ENCODE data around the gene PAM16.
"Not testable (repeated sequence)": the region's sequence is repeated elsewhere in the genome, so short reads cannot be mapped to it uniquely, and the experiment has no call there.

The PAM16 gene

GRCh38 chr16:4342866-4343744, 8.0 kb downstream of the PAM16 start:
- Mint-ChIP-seq H3K9me3 (no peaks in the 10 kb centered on the region), H3K36me3 (peaks cover 13 to 20% of the 10 kb centered on the region in 2 donors), H3K4me3 (no peak overlapping the region), H3K27me3 (no peaks in the 10 kb centered on the region), H3K27ac (no peak overlapping the region), H3K4me1 (peaks cover 10 to 11% of the 10 kb centered on the region in 2 donors)
- DNase-seq (no peak), ATAC-seq (replicated peaks) (no peak)

- no peaks in the 10 kb centered on the region for H3K27me3 Mint-ChIP-seq
- H3K36me3 Mint-ChIP-seq = peaks cover 13 to 17% of the 10 kb centered on the region in 2 donors
- no peak for DNase-seq
- peaks cover 0 to 5% of the 10 kb centered on the region in 2 donors for H3K4me1 Mint-ChIP-seq
- H3K27ac Mint-ChIP-seq = no peak overlapping the region
- no peaks in the 10 kb centered on the region for H3K9me3 Mint-ChIP-seq
- H3K4me3 Mint-ChIP-seq = no peak overlapping the region
- ATAC-seq (replicated peaks) = no peak
Measured at GRCh38 chr16:4341250-4341649, 9.9 kb downstream of the PAM16 start.

GRCh38 chr16:4340443-4340842, 10.7 kb downstream of the PAM16 start:
- no peak for ATAC-seq (replicated peaks)
- peaks cover 0 to 5% of the 10 kb centered on the region in 2 donors for H3K4me1 Mint-ChIP-seq
- H3K9me3 Mint-ChIP-seq = no peaks in the 10 kb centered on the region
- H3K27me3 Mint-ChIP-seq = no peaks in the 10 kb centered on the region
- H3K27ac Mint-ChIP-seq = no peak overlapping the region
- DNase-seq = no peak
- H3K36me3 Mint-ChIP-seq = peaks cover 13 to 17% of the 10 kb centered on the region in 2 donors
- no peak overlapping the region for H3K4me3 Mint-ChIP-seq

GRCh38 chr16:4339909-4340308, 11.2 kb downstream of the PAM16 start:
- no peak for ATAC-seq (replicated peaks)
- Mint-ChIP-seq H3K36me3 (peaks cover 12 to 16% of the 10 kb centered on the region in 2 donors), H3K9me3 (no peaks in the 10 kb centered on the region)

GRCh38 chr16:4339455-4339854, 11.7 kb downstream of the PAM16 start:
- H3K27ac Mint-ChIP-seq = no peak overlapping the region
- no peak overlapping the region for H3K4me3 Mint-ChIP-seq
- H3K27me3 Mint-ChIP-seq = no peaks in the 10 kb centered on the region

More at GRCh38 chr16:4339909-4340308, 11.2 kb downstream of the PAM16 start:
- Mint-ChIP-seq H3K27me3 (no peaks in the 10 kb centered on the region), H3K27ac (no peak overlapping the region), H3K4me3 (no peak overlapping the region), H3K4me1 (peaks cover 0 to 5% of the 10 kb centered on the region in 2 donors)
- no peak for DNase-seq

GRCh38 chr16:4338712-4339299, 12.3 kb downstream of the PAM16 start:
- Mint-ChIP-seq H3K4me1 (peaks cover 0 to under 1% of the 10 kb centered on the region in 2 donors), H3K27ac (peak overlapping the region; percentile 69), H3K4me3 (no peak overlapping the region), H3K36me3 (peaks cover 8 to 10% of the 10 kb centered on the region in 2 donors), H3K27me3 (no peaks in the 10 kb centered on the region), H3K9me3 (no peaks in the 10 kb centered on the region)
- DNase-seq (no peak), ATAC-seq (replicated peaks) (no peak)

More at GRCh38 chr16:4339455-4339854, 11.7 kb downstream of the PAM16 start:
- H3K4me1 Mint-ChIP-seq = peaks cover 0 to 3% of the 10 kb centered on the region in 2 donors
- no peak for DNase-seq
- peaks cover 10 to 13% of the 10 kb centered on the region in 2 donors for H3K36me3 Mint-ChIP-seq
- ATAC-seq (replicated peaks) = no peak
- no peaks in the 10 kb centered on the region for H3K9me3 Mint-ChIP-seq

GRCh38 chr16:4338125-4338582, 13.0 kb downstream of the PAM16 start:
- no peaks in the 10 kb centered on the region for H3K9me3 Mint-ChIP-seq
- ATAC-seq (replicated peaks) = no peak
- H3K36me3 Mint-ChIP-seq = peaks cover 7 to 8% of the 10 kb centered on the region in 2 donors
- H3K4me3 Mint-ChIP-seq = no peak overlapping the region
- H3K27ac Mint-ChIP-seq = no peak overlapping the region
- no peaks in the 10 kb centered on the region for H3K4me1 Mint-ChIP-seq
- no peak for DNase-seq
- H3K27me3 Mint-ChIP-seq = no peaks in the 10 kb centered on the region

GRCh38 chr16:4337540-4338088, 13.5 kb downstream of the PAM16 start:
- Mint-ChIP-seq H3K36me3 (peaks cover 7 to 8% of the 10 kb centered on the region in 2 donors), H3K27ac (no peak overlapping the region), H3K9me3 (no peaks in the 10 kb centered on the region), H3K27me3 (no peaks in the 10 kb centered on the region), H3K4me3 (no peak overlapping the region), H3K4me1 (no peaks in the 10 kb centered on the region)
- ATAC-seq (replicated peaks) (no peak), DNase-seq (no peak)

GRCh38 chr16:4336701-4337539, 14.2 kb downstream of the PAM16 start:
- H3K4me3 Mint-ChIP-seq = no peak overlapping the region
- ATAC-seq (replicated peaks) = no peak
- no peak for DNase-seq

GRCh38 chr16:4334724-4335495, 16.2 kb downstream of the PAM16 start:
- H3K27me3 Mint-ChIP-seq = no peaks in the 10 kb centered on the region
- DNase-seq = no peak
- H3K4me3 Mint-ChIP-seq = no peak overlapping the region
- H3K4me1 Mint-ChIP-seq = no peaks in the 10 kb centered on the region
- H3K27ac Mint-ChIP-seq = no peak overlapping the region
- ATAC-seq (replicated peaks) = no peak
- H3K9me3 Mint-ChIP-seq = no peaks in the 10 kb centered on the region
- peaks cover 4 to 7% of the 10 kb centered on the region in 2 donors for H3K36me3 Mint-ChIP-seq

More at GRCh38 chr16:4336701-4337539, 14.2 kb downstream of the PAM16 start:
- peaks cover 7 to 8% of the 10 kb centered on the region in 2 donors for H3K36me3 Mint-ChIP-seq
- H3K27ac Mint-ChIP-seq = no peak overlapping the region
- no peaks in the 10 kb centered on the region for H3K4me1 Mint-ChIP-seq
- no peaks in the 10 kb centered on the region for H3K9me3 Mint-ChIP-seq
- no peaks in the 10 kb centered on the region for H3K27me3 Mint-ChIP-seq

- H3K27ac Mint-ChIP-seq; H3K36me3 Mint-ChIP-seq; H3K4me1 Mint-ChIP-seq; H3K4me3 Mint-ChIP-seq; DNase-seq; H3K27me3 Mint-ChIP-seq; H3K9me3 Mint-ChIP-seq; ATAC-seq (replicated peaks): not testable (repeated sequence)
Measured at GRCh38 chr16:4333714-4334113, 17.4 kb downstream of the PAM16 start.

- H3K27ac Mint-ChIP-seq = no peak overlapping the region
- no peak overlapping the region for H3K4me3 Mint-ChIP-seq
Measured at GRCh38 chr16:4333308-4333638, 17.8 kb downstream of the PAM16 start.

GRCh38 chr16:4332623-4333307, 18.4 kb downstream of the PAM16 start:
- Mint-ChIP-seq H3K9me3 (no peaks in the 10 kb centered on the region), H3K27me3 (peaks cover 4 to 7% of the 10 kb centered on the region in 2 donors), H3K36me3 (no peaks in the 10 kb centered on the region), H3K27ac (no peak overlapping the region), H3K4me3 (no peak overlapping the region), H3K4me1 (peaks cover 6 to 10% of the 10 kb centered on the region in 2 donors)
- ATAC-seq (replicated peaks) (no peak), DNase-seq (no peak)

More at GRCh38 chr16:4333308-4333638, 17.8 kb downstream of the PAM16 start:
- Mint-ChIP-seq H3K9me3 (no peaks in the 10 kb centered on the region), H3K27me3 (peaks cover 2 to 3% of the 10 kb centered on the region in 2 donors), H3K36me3 (peaks cover under 1 to 2% of the 10 kb centered on the region in 2 donors), H3K4me1 (peaks cover 3 to 5% of the 10 kb centered on the region in 2 donors)
- ATAC-seq (replicated peaks) (no peak), DNase-seq (no peak)

Data from stimulated activated naive B cell treated with anti-CD40 and anti-IgM and Interleukin-4, amounts not matched to agents 10 μg/mL and 1 μg/mL and 100 μg/mL, for 72 hours (primary cell).